ENCODE data around the gene CAMK1D. TPM values are rescaled to one million over a fixed set of nuclear protein-coding genes. Genes with fewer than 3 reads are reported as not detected.

CAMK1D gene
- total and polyA plus RNA-seq, 2 of the 4 experiments (the other 2 are of a cell fraction) = 5.0 to 5.3 TPM

DNA sequence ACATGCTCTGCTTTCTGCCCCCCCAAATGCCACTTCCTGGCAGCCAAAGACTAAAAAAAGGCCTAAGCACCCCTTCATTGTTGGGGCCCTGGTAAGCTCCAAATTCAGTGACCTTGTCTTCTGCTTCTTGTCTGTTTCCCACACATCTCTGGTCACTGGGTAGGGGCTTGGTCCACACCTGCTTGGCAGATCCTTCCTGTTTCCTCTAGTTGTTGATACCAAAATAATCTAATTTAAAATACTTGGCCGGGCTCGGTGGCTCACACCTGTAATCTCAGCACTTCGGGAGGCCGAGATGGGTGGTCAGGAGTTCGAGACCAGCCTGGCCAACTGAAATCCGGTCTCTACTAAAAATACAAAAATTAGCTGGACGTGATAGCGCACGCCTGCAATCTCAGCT is 130.6 kb downstream of the CAMK1D start:
- no peaks in the 10 kb centered on the region for H3K79me1 ChIP-seq (ENCODE audit: low read depth in 1 of 2, low read length in 2 of 2)
- H2BK5ac ChIP-seq (ENCODE audit: low read depth, low read length, poor library complexity, severe bottlenecking) = no peak overlapping the region
- H3K27ac ChIP-seq (ENCODE audit: insufficient read depth, low read length) = no peak overlapping the region
- no peak overlapping the region for H4K8ac ChIP-seq (ENCODE audit: low read depth in 2 of 2, low read length in 2 of 2)
- H3K4me3 ChIP-seq (ENCODE audit: insufficient read depth, low read depth, low read length) = no peak overlapping the region
- dilution Hi-C loops (cut with HindIII; ENCODE audit: low sequenced_read_pairs, unreplicated experiment) = no loop called here
- no peaks in the 10 kb centered on the region for H3K36me3 ChIP-seq (ENCODE audit: control insufficient read depth, insufficient read depth, low read length)
- no peak overlapping the region for H3K18ac ChIP-seq (ENCODE audit: low read depth, low read length)
- H3K23ac ChIP-seq (ENCODE audit: low read depth, low read length) = no peak overlapping the region
- no peak overlapping the region for H2BK15ac ChIP-seq (ENCODE audit: low read depth, low read length)
- no peak overlapping the region for H2BK120ac ChIP-seq (ENCODE audit: low read depth, low read length)
- no peak overlapping the region for H3K14ac ChIP-seq (replicated peaks; ENCODE audit: low read depth, low read length)
- intact Hi-C loops (cut with micrococcal nuclease) = no loop called here
- H2BK20ac ChIP-seq (ENCODE audit: low read depth, low read length) = no peak overlapping the region
- ChIA-PET CTCF (interaction anchor here (0.7 kb wide), 1 partner anchor 35 kb away, joined by 3 read pairs; no protein-coding TSS in a partner anchor), POLR2A (ENCODE audit: unreplicated experiment) (no interaction called here)
- no CpG with 5 or more reads among the region's 9 CpGs for WGBS, 2 experiments (ENCODE audit: extremely low coverage in 2 of 2, insufficient read length in 1 of 2)
- ATAC-seq (ENCODE audit: low read depth) (no peak), DNase-seq (no peak)
- H3K27me3 ChIP-seq (ENCODE audit: control insufficient read depth, insufficient read depth, low read length) = no peaks in the 10 kb centered on the region
- H4K20me1 ChIP-seq (ENCODE audit: insufficient read depth, low read length) = no peaks in the 10 kb centered on the region
- no peak overlapping the region for H3K56ac ChIP-seq (ENCODE audit: extremely low read depth, insufficient read depth, low read length)
- H3K4ac ChIP-seq (ENCODE audit: low read depth, low read length) = no peak overlapping the region
- H2AFZ ChIP-seq (replicated peaks; ENCODE audit: low read length, poor library complexity) = no peak overlapping the region
- H3K4me1 ChIP-seq (ENCODE audit: control insufficient read depth, insufficient read depth, low read length) = no peaks in the 10 kb centered on the region
- in situ Hi-C loops (cut with MboI; ENCODE audit: low sequenced_read_pairs) = no loop called here
- no TSS peak for BruUV-seq (replicated peaks)
- H4K91ac ChIP-seq (ENCODE audit: insufficient read depth, low read depth, low read length) = no peak overlapping the region
- no peak overlapping the region for H4K5ac ChIP-seq (ENCODE audit: low read depth, low read length)
- no peak overlapping the region for H3K9ac ChIP-seq (ENCODE audit: low read depth, low read length)
- no peak overlapping the region for H3K4me2 ChIP-seq (ENCODE audit: low read depth, low read length)
- H2AK9ac ChIP-seq (replicated peaks; ENCODE audit: low read depth, low read length, poor library complexity) = no peak overlapping the region
- no peak overlapping the region for H2AK5ac ChIP-seq (ENCODE audit: low read depth, low read length)
- TF ChIP-seq CEBPB (IDR thresholded peaks at IDR 0.05; ENCODE audit: low read depth, low read length) (no peak), MXI1 (IDR thresholded peaks at IDR 0.05; ENCODE audit: borderline replicate concordance, low read depth, low read length) (no peak), BHLHE40 (IDR thresholded peaks at IDR 0.05; ENCODE audit: low read depth, low read length) (no peak), POLR2A (IDR thresholded peaks at IDR 0.05; ENCODE audit: low read depth, low read length) (no peak), SMC3 (IDR thresholded peaks at IDR 0.05; ENCODE audit: low read depth, low read length) (no peak), NFE2L2 (IDR thresholded peaks at IDR 0.05; ENCODE audit: low read depth, low read length) (no peak), USF2 (IDR thresholded peaks at IDR 0.05; ENCODE audit: low read depth, low read length) (no peak), CHD1 (IDR thresholded peaks at IDR 0.05; ENCODE audit: low read depth, low read length) (no peak), MAZ (IDR thresholded peaks at IDR 0.05; ENCODE audit: borderline replicate concordance, low read depth, low read length) (no peak), FOS (IDR thresholded peaks at IDR 0.05; ENCODE audit: low read depth, low read length) (no peak), RAD21 (IDR thresholded peaks at IDR 0.05; ENCODE audit: low read length) (no peak), RCOR1 (IDR thresholded peaks at IDR 0.05; ENCODE audit: insufficient replicate concordance, low read length) (no peak), CTCF (conservative IDR thresholded peaks at IDR 0.05; ENCODE audit: low read depth, low read length) (no peak), RFX5 (IDR thresholded peaks at IDR 0.05; ENCODE audit: low read depth, low read length) (no peak), MAFK (IDR thresholded peaks at IDR 0.05; ENCODE audit: low read depth, low read length) (no peak)
- TF ChIP-seq, protein P1, sequence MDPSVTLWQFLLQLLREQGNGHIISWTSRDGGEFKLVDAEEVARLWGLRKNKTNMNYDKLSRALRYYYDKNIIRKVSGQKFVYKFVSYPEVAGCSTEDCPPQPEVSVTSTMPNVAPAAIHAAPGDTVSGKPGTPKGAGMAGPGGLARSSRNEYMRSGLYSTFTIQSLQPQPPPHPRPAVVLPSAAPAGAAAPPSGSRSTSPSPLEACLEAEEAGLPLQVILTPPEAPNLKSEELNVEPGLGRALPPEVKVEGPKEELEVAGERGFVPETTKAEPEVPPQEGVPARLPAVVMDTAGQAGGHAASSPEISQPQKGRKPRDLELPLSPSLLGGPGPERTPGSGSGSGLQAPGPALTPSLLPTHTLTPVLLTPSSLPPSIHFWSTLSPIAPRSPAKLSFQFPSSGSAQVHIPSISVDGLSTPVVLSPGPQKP (IDR thresholded peaks at IDR 0.05; ENCODE audit: borderline replicate concordance, low read depth, low read length) = no peak
- no peaks in the 10 kb centered on the region for H3K9me1 ChIP-seq (ENCODE audit: insufficient read depth, low read length)
- peaks cover 2% of the 10 kb centered on the region; the same call in 1 of the 2 replicates for H3K9me3 ChIP-seq (ENCODE audit: control insufficient read depth, insufficient read depth, low read length)

All from IMR-90 (cell line).